ENCODE results near the gene NUDT4.

Gene NUDT4

DNA sequence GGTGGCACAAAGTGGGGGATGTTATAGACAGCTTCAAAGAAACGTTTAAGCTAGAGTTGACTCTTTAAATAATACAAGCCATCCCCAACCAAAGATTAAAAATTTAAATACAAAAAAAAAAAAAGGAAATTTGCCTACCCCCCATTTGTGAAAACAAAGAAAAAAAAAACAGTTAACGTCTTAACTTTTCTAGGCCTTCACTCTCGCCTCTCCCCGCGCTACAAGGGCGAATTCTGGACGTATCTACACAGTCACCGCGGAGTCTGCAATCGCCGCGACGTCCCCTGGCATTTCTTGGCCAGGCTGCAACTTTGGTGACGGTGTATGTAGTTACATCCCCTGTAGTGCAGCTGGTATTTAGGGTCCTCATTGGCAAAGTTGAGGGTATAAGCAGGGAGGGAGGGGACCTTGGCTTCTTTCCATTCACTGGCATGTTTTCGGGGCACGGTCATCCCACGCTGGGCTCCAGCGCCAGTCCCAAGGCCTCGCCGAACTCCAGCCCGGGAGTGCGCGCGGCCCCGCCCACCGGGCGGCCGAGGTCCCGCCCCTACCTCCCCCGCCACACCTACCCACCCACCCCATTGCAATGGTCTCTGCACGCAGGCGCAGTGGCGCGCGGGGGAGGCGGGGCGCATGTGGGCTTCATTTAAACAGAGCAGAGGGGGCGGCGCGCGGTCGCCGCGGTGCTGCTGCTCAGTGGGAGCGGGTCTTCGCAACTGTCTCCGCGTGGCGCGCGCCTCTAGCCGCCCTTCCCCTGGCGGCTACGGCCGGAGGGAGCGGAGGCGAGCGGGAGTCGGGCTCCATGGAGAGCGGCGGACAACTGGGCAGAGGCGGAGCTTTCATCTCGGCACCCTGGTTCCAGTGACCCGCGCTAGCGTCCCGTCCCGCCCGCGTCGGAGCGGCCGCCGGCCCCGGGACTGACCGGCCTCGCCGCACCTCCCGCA, at the start of gene NUDT4:
Gene NUDT4, plus strand, starts transcription at position 674 of the 944 bp plus-strand sequence. CDS start 398 bp downstream, outside the sequence.
- peak; percentile 74 to 85 for DNase-seq

DNA sequence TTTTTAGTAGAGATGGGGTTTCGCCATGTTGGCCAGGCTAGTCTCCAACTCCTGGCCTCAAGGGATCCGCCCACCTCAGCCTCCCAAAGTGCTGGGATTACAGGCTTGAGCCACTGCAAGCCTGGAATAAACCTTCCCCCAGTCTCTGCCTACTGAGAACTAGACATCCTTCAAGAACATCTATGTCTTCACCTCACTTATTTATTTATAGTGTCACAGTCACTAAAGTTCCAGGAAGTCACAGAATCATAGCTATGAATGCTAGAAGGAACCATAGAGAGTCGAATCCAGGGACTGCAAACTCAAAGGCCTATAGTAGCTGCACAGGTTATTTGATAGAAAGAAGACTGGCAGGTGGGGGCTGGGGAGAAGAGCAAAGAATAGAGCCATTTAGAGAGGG, 44.7 kb upstream of the NUDT4 start:
- DNase-seq: no peak

DNA sequence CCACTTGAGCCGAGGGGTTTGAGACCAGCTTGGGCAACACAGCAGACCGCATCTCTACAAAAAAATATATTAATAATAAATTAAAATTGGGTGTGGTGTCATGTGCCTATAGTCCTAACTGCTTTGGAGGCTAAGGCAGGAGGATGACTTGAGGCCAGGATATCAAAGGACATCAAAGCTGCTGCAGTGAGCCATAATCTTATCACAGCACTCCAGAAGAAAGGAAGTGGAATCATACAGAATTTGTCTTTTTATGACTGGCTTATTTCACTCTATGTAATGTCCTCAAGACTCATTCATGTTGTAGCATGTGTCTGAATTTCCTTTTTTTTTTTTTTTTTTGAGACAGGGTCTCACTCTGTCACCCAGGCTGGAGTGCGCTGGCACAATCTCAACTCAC, 43.9 kb upstream of the NUDT4 start:
- no peak for DNase-seq

DNA sequence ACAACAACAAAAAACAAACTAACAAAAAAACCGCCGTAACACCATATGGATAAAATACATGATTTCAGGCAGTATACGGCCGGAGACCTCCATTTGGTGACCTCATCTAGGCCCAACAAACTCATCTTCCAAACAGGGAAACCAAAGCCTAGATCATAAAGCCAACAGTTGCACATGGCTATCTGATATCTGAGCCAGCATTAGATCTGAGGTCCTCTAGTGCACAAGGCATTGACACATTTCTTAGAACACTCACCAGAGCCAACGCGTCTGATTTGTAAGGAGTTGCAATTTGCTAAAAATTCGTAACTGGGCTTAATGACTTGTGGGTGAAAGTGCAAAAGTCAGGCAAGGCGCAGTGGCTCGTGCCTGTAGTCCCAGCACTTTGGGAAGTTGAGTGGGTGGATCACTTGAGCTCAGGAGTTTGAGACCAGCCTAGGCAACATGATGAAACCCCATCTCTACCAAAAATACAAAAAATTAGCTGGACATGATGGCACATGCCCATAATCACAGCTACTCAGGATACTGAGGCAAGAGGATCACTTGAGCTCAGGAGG, 42.0 kb upstream of the NUDT4 start:
- no peak for DNase-seq

DNA sequence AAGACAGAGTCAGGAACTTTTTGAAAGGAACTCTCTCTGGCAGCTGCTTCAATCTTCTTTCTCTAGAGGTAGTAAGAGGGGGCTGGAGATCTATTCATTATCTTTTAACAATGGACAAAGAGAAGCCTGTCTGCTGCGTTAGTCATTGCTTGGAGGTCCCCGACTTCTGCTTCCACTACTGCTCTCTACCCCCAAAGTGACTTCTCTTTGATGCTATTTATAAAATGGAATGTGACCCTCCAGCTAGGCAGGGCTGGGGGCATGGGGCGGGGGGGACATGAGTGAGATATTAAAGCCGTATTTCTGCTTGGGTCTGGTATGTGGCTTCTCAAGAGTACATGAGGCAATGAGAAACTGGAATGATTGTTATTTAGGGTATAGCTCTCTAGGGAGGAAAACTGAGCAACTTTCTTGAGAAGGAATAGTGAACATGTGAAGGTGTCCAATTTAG, 41.4 kb upstream of the NUDT4 start:
- DNase-seq: peak; percentile 10 to 35

DNA sequence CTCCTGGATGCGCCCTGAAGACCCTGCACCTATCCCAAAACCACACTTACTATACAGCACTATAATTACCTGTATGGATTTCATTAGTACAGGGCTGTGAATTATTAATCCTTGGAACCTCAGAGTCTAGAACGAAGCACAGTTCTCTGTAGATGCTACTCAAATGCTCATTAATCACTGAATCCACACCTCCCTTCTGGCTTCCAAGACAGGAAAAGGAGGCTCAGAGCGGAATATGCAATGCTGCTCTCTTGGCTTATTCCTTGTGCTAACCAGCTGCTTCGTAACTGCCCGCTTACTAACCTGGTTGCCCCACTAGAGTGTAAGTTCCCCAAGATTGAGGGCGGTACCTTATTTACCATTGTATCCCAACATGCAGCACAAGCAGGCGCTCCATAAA, 39.1 kb upstream of the NUDT4 start:
- no peak for DNase-seq

DNA sequence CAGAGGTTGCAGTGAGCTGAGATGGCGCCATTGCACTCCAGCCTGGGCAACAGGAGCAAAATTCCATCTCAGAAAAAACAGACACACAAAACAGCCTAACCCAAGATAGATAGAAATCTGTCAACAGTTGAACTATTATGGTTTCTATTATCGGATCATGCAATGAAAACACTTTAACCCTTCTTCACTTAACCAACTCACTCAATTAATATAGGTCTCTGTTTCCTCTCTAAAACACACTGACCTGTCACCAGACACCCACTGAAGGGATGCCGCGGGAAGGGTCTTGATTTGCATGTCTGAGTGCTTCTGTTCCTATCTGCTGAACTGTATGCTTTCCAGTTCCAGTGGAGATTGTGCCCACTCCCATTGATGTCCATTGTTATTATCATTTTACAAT, 38.0 kb upstream of the NUDT4 start:
- no peak for DNase-seq

DNA sequence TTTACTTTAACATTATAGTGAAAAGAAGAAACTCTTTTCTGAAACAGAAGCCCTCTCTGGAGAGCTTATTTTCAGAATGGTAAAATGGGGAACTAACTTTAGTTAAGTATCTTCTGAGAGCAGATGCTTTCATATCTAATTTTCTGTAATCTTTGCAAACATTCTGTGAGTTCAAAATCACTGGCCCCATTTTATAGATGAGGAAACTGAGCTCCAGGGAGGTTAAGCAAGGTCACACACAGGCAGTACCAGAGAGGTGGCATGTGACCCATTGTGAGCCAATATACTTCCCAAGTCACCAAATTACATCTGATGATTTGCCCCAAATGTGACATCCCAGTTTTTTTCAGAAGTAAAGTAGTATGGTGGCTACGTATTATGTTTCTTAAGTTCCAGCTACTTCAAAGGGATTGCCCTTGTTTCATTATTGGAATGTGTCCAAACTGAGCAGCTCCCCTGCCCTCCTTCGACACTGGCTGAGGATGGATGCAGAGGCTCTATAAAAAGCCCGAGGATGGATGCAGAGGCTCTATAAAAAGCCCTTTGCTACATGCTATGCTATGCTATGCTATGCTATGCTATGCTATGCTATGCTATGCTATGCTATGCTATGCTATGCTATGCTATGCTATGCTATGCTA, 36.2 kb upstream of the NUDT4 start:
- no peak for DNase-seq

DNA sequence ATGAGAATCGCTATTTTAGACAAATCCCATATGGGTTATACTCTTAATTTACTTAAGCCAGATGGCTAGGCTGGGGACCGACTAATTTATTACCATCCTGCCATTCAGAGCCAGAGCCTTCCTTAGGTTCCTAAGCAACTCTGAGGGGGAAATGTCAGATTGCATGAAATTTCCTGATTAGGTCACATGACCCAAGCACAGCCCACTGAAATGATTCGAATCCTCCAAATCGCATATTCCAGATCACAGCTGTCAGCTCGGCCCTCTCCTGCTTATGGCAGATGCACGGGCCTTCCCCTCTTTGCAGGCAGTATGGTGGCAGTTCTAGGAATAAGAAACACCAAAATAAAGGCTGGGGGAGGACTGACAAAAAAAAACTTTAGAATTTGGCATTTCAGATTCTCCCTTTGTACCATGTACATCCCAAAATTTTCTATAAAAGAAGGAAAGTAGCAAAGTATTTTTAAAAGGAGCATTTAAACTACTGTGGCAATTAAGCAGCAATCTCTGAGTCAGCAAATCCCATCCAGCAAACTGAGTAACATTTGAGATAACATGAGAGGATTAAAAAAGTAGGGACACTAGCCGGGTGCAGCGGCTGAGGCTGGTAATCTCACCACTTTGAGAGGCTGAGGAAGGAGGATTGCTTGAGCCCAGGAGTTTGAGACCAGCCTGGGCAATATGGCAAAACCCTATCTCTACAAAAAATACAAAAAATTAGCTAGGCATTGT, 30.5 kb upstream of the NUDT4 start:
- no peak for DNase-seq

DNA sequence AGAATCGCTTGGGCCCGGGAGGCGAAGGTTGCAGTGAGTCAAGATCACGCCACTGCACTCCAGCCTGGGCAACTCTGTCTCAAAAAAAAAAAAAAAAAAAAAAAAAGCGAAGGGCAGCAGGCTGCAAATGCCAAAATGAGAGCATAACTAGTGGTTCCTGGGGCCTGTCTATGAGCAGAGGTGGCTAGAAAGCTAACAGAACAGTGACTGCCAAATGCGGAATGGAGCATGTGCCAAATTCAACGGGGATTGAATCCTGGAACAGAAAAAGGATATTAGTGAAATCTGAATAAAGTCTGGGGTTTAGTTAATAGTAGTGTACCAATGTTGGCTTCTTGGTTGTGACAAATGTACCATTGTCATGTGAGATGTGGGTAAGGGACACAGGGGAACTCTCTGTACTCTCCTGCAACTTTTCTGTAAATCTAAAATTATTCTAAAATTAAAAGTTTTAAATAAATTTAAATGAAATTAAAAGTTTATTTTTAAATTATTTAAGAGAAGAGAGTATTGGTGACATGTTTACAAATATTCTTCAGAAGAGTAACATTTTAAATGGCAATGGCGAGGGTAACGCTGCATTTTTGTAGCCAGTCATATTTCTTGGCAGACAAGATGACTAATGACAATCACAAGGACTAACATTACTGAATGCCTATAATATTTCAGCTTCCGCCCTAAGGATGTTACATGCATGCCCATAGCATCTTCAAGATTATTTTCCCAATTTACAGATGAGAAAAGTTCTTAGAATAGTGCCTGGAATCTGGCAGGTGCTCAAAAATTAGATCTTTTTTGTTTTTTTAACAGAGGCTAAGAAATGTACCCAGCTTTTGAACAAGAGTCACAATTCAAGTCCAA, 28.9 kb upstream of the NUDT4 start:
- no peak for DNase-seq

DNA sequence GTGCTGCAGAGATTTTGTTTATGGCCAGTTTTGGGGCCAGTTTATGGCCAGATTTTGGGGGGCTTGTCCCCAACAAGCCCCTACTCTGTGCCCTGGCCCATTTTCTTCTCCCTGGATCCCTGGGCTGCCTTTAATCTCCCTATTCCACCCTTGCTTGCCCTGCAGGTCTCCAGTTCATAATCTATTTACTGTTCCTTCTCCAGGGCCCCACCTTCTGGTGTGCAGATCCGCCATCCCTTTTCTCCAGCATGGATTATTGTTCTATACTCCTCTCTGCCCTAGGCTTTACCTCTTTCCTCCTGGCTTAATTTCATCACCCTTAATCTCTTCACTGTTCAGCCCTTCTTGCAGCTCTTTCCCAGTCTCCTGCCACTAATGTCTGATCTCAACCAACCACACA, 26.0 kb upstream of the NUDT4 start:
- no peak for DNase-seq

DNA sequence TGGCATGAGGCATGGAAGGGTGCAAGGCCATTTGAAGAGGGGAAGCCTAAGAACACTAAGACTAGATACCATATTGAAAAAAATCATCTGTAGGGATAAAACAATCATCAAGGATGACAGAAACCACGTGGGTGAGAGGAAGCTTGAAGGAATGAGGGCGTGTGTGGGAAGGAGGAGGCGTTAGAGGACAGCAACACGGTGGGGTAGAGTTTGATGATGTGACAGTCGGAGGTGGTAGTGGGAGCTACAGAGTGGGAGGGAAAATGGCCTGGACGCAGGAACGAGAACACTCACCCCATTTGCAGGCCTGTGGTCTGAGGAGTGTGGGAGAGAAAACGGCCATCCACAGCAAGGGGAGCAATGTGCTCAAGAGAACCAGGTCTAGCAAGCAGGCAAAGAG, 25.4 kb upstream of the NUDT4 start:
- no peak for DNase-seq

DNA sequence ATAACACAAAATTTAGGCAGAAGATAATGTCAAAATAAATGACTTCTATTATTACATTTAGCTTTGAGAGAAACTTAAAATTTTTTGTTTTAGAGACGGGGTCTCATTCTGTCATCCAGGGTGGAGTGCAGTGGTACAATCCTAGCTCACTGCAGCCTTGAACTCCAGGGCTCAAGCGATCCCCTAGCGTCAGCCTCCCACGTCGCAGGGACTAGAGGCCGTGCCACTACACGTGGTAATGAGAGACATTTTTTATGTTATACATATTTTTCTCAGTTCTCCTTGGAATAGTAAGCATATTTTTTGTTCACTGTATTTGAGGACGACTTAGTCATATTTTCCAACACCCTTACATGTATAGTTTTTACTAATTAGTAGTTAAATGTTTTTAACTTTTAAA, 21.5 kb upstream of the NUDT4 start:
- DNase-seq: no peak

DNA sequence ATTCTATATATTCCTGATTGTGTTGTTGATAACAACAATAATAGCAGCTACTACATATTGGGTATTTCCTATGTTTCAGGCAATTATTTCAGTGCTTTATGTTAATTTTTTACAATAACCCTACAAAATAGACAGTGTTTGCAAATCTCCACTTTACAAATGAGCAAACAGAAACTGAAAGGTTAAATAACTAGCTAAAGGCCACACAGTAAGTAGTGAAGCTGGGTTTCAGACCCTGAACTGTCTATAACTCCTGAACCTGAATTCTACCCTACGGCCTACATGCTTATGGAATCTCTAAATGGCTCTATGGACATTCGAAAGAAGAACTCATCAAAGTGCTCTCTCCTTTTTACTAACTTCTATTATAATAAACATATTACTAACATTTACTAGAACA, 19.7 kb upstream of the NUDT4 start:
- no peak for DNase-seq

DNA sequence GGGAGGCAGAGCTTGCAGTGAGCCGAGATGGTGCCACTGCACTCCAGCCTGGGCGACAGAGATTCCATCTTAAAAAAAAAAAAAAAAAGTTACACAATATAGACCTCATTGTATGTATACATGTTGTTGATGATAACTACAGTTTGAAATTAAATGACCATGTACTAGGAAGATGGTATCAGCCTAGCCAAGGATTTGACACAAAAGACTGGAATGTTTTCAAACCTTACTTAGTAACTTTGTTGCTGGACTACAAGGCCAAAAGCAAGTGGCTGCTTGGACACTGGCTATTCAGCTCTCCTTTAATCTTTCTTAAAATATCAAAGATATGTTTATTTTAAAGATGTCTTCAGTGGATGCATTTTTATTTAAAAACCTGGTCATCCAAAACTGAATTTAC, 18.9 kb upstream of the NUDT4 start:
- no peak for DNase-seq

DNA sequence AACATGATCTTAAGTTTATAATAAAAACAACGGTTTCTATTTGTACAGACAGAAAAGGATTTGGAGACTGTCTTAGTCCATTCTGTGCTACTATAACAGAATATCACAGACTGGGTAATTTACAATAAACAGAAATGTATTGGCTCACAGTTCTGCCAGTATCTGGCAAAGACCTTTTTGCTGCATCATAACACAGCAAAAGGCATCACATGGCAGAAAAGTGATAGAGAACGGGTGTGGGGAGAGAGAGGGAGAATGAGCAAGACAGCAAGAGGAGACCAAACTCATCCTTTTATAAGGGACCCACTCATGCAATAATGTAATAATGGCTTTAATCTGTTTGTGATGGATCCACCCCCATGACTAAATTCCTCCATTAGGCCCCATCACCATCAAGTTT, 17.0 kb upstream of the NUDT4 start:
- DNase-seq: no peak

DNA sequence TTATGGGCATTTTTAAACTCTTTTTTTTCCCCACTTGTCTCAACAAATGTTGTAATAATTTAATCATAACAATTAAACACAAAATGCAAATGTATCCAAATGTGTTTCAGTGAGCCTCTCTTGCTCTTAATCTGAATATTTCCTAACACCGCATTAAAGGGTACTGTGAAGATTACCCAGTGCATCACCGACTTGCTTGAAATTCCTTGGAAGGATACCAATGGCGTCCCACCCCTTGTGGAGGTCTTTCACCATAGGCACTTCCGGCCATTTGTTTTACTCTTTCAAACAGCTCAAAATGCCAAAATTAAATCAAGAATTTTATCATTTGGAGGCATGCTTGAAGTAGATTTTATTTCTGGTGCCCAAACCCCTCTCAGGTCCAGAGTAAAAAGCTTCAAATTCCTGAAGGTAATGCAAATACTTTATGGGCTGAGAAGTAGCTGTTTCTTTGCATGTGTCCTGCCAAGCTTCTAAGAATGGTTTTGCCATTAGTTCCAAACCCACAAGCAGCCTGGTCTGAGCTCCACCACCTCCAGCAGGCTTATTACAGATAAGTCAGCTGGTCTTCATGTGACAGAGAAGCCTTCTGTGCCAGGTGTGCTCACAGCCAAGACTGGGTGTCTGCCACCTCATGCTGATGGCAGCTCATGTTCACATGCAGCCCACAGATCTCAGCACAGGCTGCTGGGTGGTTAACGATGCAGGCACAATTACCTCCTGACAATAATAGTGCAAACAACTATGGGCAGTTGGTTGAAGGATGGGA, 16.4 kb upstream of the NUDT4 start:
- no peak for DNase-seq

DNA sequence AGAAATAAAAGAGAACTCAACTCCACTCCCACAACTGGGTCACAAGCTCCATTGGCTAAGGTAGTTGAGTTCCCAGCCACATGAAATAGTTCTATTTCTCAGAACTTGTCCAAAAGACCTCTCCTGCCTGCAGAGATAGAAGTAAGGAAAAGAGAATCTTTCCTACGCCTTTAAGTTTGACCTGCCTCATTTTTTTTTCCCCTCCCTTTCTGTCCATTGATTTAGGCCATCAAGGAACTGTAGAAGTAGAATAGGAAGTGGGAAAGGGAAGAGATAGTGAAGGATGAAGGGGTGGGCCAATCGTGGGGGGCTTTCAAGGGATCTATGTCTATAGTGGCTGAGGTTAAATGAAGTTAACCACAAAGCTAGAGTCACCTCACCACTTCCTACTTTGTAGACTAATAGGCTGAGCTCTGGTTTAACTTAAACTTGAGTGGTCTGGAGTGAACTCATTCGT, 13.9 kb upstream of the NUDT4 start:
- peak; percentile 78 to 83 for DNase-seq

DNA sequence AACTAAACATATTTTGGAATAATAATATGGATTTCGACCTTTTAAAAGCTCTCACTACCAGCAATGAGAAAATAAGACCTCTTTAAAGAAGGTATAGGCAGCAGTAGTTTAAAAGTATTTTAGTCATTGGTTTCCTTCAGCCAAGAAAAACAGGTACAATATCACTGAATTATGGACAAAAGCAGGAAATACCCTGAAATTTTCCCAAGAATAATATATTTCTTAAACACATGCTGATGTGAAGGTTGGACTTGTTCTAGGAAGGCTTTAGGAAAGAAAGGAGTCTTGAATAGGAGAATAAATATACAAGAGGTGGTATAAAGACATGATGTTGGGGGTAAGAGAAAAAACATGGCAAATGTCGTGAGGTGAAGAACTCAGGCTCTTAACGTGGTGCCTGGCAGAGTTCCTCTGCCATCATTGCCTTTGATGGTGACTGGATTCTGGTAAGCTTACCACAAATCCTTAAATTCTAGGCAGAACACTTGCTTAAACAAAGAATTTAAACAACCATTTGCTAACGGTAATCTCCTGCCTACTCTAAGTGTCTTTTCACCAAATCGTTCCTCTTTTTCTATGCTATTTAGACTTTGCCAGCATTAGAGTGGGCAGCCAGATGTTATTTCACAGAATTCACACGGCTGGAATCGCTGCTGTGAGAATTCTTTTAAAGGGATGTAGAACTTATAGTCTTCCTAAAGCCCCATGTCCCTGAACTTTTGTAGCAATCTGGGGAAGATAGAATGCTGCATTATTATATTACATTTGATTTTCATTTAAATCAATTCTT, 11.9 kb upstream of the NUDT4 start:
- DNase-seq: peak in 1 of 2 experiments; percentile 12

DNA sequence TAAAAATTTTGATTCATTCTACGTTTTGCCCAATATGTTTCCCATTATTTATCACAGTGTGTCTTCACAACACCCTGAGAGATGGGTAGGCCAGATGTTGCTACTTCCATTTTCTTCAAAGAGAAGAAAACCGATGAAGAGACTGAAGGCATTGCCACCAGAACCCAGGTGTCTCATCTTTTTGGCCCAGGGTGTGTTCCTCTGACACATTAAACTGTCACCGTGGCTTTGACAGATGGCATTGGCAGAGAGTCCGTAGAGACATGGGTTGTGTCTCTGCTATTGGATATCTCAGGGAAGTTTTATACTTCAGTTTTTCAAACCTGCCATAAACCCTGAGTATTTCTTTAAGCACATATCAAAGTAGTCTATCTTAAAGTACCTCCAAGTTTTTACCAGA, 11.3 kb upstream of the NUDT4 start:
- DNase-seq: no peak

Measured in Kasumi-1 (cell line).